DOHH2 (cell line): ENCODE results near the gene PDE4B.

ENCODE experiments used
- EZH2phosphoT487 ChIP-seq: fragments of 200-600 bp; sonication (generic); IDR thresholded peaks from 2 replicates; pipeline ENCODE4 v1.6.1; 2017; ENCODE audit warnings: borderline replicate concordance, mild to moderate bottlenecking, antibody characterized with exemption, low read length, moderate library complexity, mixed read lengths
- TF ChIP-seq, protein P1 (sequence below): fragments of 200-600 bp; sonication (generic); IDR thresholded peaks from one replicate; pipeline ENCODE4 v1.5.1; 2014; ENCODE audit warnings: antibody characterized with exemption, mild to moderate bottlenecking, low read depth, low read length; ENCODE audit not compliant: poor library complexity, severe bottlenecking

DNA sequence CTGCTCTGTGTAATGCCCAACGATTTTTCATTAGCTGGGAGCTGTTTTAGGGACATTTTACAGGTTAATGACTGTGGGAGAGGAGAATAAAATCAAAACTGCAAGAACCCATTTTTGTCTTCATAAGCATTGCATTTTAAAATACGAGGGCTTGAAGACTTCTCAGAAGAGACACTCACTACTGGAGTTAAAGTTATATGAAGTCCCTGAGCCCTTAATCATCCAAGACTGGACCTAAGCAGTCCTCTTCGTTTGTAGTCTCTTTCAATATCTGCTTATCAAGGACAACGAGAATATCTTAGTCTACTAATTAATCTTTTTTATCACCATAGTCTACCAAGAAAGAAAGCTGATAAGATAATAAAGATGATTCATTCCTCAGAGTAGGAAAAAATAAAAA, 564.3 kb downstream of the PDE4B start:
- TF ChIP-seq, protein P1, sequence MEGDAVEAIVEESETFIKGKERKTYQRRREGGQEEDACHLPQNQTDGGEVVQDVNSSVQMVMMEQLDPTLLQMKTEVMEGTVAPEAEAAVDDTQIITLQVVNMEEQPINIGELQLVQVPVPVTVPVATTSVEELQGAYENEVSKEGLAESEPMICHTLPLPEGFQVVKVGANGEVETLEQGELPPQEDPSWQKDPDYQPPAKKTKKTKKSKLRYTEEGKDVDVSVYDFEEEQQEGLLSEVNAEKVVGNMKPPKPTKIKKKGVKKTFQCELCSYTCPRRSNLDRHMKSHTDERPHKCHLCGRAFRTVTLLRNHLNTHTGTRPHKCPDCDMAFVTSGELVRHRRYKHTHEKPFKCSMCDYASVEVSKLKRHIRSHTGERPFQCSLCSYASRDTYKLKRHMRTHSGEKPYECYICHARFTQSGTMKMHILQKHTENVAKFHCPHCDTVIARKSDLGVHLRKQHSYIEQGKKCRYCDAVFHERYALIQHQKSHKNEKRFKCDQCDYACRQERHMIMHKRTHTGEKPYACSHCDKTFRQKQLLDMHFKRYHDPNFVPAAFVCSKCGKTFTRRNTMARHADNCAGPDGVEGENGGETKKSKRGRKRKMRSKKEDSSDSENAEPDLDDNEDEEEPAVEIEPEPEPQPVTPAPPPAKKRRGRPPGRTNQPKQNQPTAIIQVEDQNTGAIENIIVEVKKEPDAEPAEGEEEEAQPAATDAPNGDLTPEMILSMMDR = no peak
- no peak for TF ChIP-seq EZH2phosphoT487
